GM12878 (cell line): Measurements from ENCODE around the gene ABHD11. TPM values are rescaled to one million over a fixed set of nuclear protein-coding genes. Genes with fewer than 3 reads are reported as not detected.
A peak's percentile ranks its signal among the peaks of the same experiment; 100 is the strongest.

Source experiments
- ATAC-seq: fragments of 200-7000 bp; cut with Tn5 transposase; 3 replicates; pipeline ENCODE4 v1.9.1; 2020; ENCODE audit warnings: mild to moderate bottlenecking, moderate library complexity
- BruUV-seq: library from RNA; stranded (reverse); fragments of 400-500 nt; replicated peaks from 2 replicates; lab custom pipeline; 2021; lab: Mats Ljungman, UMichigan
- CTCF ChIA-PET: fragments of 300-600 bp; sonication (Branson Sonifier 250); formaldehyde crosslinking; extraction: SDS; loops from one replicate; lab custom pipeline; 2021; ENCODE audit warnings: inconsistent platforms; lab: Yijun Ruan, JAX
- POLR2A ChIA-PET: fragments of 350-600 bp; formaldehyde crosslinking; extraction: SDS; loops from one replicate; lab custom pipeline; 2021; ENCODE audit warnings: inconsistent platforms; lab: Charles Lee
- RAD21 ChIA-PET: fragments of 300-600 bp; sonication (Branson Sonifier 250); formaldehyde crosslinking; loops from one replicate; lab custom pipeline; 2023; ENCODE audit warnings: antibody characterized with exemption; ENCODE audit not compliant: unreplicated experiment; lab: Charles Lee
- SMC1A ChIA-PET: fragments of 300-600 bp; sonication (Branson Sonifier 250); formaldehyde crosslinking; loops from one replicate; lab custom pipeline; 2023; ENCODE audit not compliant: unreplicated experiment, uncharacterized antibody; lab: Charles Lee
- DNase-seq: peaks from one replicate; pipeline ENCODE4 v3.0.0-alpha.2; 2011; ENCODE audit warnings: low read depth, low spot score
- FAIRE-seq: peaks from 3 replicates; lab custom pipeline; 2011; peaks lifted over from hg19 to GRCh38; lab: Jason Lieb, UNC
- H2AFZ ChIP-seq: 2 replicates; pipeline ENCODE4 v1.6.0; 2011; ENCODE audit warnings: low read depth, low read length, control low read depth; ENCODE audit not compliant: control insufficient read depth
- H3K27ac ChIP-seq: 2 replicates; pipeline ENCODE4 v1.5.1; 2011; ENCODE audit warnings: control low read depth; ENCODE audit not compliant: control insufficient read depth, insufficient read depth
- H3K27me3 ChIP-seq, 2 experiments: replicated peaks in 1 of 2; 2 replicates each; pipeline versions ENCODE4 v1.6.0 to v1.6.1; 2011; ENCODE audit warnings: low read length in 1 of 2; ENCODE audit not compliant: control insufficient read depth in 2 of 2, insufficient read depth in 2 of 2
- H3K36me3 ChIP-seq, 2 experiments: 2 replicates each; pipeline ENCODE4 v1.5.1; 2011; ENCODE audit warnings: low read length in 1 of 2; ENCODE audit not compliant: control insufficient read depth in 2 of 2, insufficient read depth in 2 of 2
- H3K4me1 ChIP-seq: 2 replicates; pipeline ENCODE4 v1.6.1; 2011; ENCODE audit warnings: mild to moderate bottlenecking, low read length, moderate library complexity, mixed read lengths; ENCODE audit not compliant: control insufficient read depth, insufficient read depth
- H3K4me2 ChIP-seq: 2 replicates; pipeline ENCODE4 v1.6.0; 2011; ENCODE audit warnings: control low read depth; ENCODE audit not compliant: control insufficient read depth, insufficient read depth
- H3K4me3 ChIP-seq: fragments of 200-600 bp; sonication (generic); 2 replicates; pipeline ENCODE4 v1.5.1; 2016
- H3K79me2 ChIP-seq: 2 replicates; pipeline ENCODE4 v1.6.0; 2011; ENCODE audit warnings: low read length; ENCODE audit not compliant: control insufficient read depth, insufficient read depth
- H3K9ac ChIP-seq: 2 replicates; pipeline ENCODE4 v1.8.0; 2011; ENCODE audit warnings: low read length, control low read depth, mixed read lengths; ENCODE audit not compliant: control insufficient read depth, insufficient read depth
- H3K9me3 ChIP-seq: replicated peaks from 3 replicates; pipeline ENCODE4 v1.5.1; 2011; ENCODE audit warnings: mild to moderate bottlenecking, low read length; ENCODE audit not compliant: control insufficient read depth, insufficient read depth
- H4K20me1 ChIP-seq: 2 replicates; pipeline ENCODE4 v1.6.0; 2011; ENCODE audit not compliant: control insufficient read depth, insufficient read depth
- BCL11A ChIP-seq: IDR thresholded peaks from 2 replicates; pipeline ENCODE4 v1.6.1; 2011; ENCODE audit warnings: low read depth, low read length
- CBX5 ChIP-seq: sonication (generic); IDR thresholded peaks from 2 replicates; pipeline ENCODE4 v1.6.1; 2016; ENCODE audit warnings: low read depth, moderate library complexity, mild to moderate bottlenecking, inconsistent platforms
- EZH2 ChIP-seq: IDR thresholded peaks from 2 replicates; pipeline ENCODE4 v1.6.1; 2012; ENCODE audit warnings: low read depth, mild to moderate bottlenecking, control low read depth, inconsistent platforms, low read length, borderline replicate concordance; ENCODE audit not compliant: control insufficient read depth
- KDM1A ChIP-seq: fragments of 200-600 bp; sonication (generic); IDR thresholded peaks from 2 replicates; pipeline ENCODE4 v1.6.1; 2016; ENCODE audit warnings: borderline replicate concordance
- MTA2 ChIP-seq: fragments of 450-650 bp; IDR thresholded peaks from 2 replicates; pipeline ENCODE4 v1.6.1; 2016; ENCODE audit warnings: low read depth, mild to moderate bottlenecking, moderate library complexity
- NFYA ChIP-seq: IDR thresholded peaks from 2 replicates; pipeline ENCODE4 v1.6.1; 2011; ENCODE audit warnings: low read depth, mild to moderate bottlenecking, low read length, improper control_type of control experiment, borderline replicate concordance
- PKNOX1 ChIP-seq: fragments of 450-650 bp; IDR thresholded peaks from 2 replicates; pipeline ENCODE4 v1.6.1; 2016; ENCODE audit warnings: mild to moderate bottlenecking
- POLR2A ChIP-seq: IDR thresholded peaks from 2 replicates; pipeline ENCODE4 v1.6.1; 2011; ENCODE audit warnings: low read depth, mild to moderate bottlenecking, low read length
- ZNF274 ChIP-seq: IDR thresholded peaks from one replicate; pipeline ENCODE4 v1.8.0; 2011; ENCODE audit not compliant: insufficient read length, insufficient read depth
- ZNF622 ChIP-seq: fragments of 450-650 bp; IDR thresholded peaks from 2 replicates; pipeline ENCODE4 v1.6.1; 2017; ENCODE audit warnings: mild to moderate bottlenecking, inconsistent platforms
- WGBS: methylation state at CpG from one replicate; pipeline ENCODE4 v1.1.6; 2016; ENCODE audit warnings: low lambda C conversion rate; ENCODE audit not compliant: insufficient replicate concordance, insufficient coverage; ENCODE audit errors: missing lambda C conversion rate; 5-methylcytosine and 5-hydroxymethylcytosine counted together
- in situ Hi-C: fragments of 300-500 bp; cut with MboI; formaldehyde crosslinking; loops from 9 replicates; pipeline ENCODE4 v1.14.3; 2018; ENCODE audit warnings: mixed read lengths
- intact Hi-C: fragments of 100-400 bp; cut with micrococcal nuclease; formaldehyde crosslinking; loops from one replicate; pipeline ENCODE4 v1.14.2; 2022; ENCODE audit not compliant: unreplicated experiment
- polyA plus RNA-seq, 11 experiments: library from polyadenylated mRNA; depleted of rRNA in 4 of 11; unstranded in 6 of 11; stranded (reverse) in 5 of 11; fragments of >200 nt; fragmentation: Nextera tagmentation in 4 of 11; fragmentation: Illumina TruSeq in 1 of 11; extraction: Ambion mirVana in 4 of 11; extraction: Trizol in 1 of 11; gene quantifications; 1 replicate in 1 of 11; 2 replicates in 10 of 11; pipeline versions ENCODE4 v1.2.1 to v1.2.3, GENCODE V29; 2011 to 2016; ENCODE audit warnings: inconsistent platforms in 2 of 11, missing spikeins in 2 of 11, low read depth in 1 of 11
- total RNA-seq, 4 experiments: library from RNA; depleted of rRNA in 3 of 4; stranded (reverse); fragments of >200 nt in 3 of 4; fragmentation: Illumina TruSeq in 1 of 4; extraction: Trizol in 1 of 4; gene quantifications; 2 replicates each; pipeline versions ENCODE4 v1.2.1 to v1.2.3, GENCODE V29; 2013 to 2021
- TF ChIP-seq, protein P1 (sequence below): IDR thresholded peaks from 2 replicates; pipeline ENCODE4 v1.6.1; 2011; ENCODE audit warnings: low read depth, mild to moderate bottlenecking, low read length, moderate library complexity, borderline replicate concordance; ENCODE audit errors: extremely low read depth
- TF ChIP-seq, protein P2 (sequence below): fragments of 450-650 bp; IDR thresholded peaks from 2 replicates; pipeline ENCODE4 v1.6.1; 2018; ENCODE audit warnings: borderline replicate concordance, mild to moderate bottlenecking; ENCODE audit not compliant: partially characterized antibody
- TF ChIP-seq, protein P3 (sequence below): fragments of 450-650 bp; IDR thresholded peaks from 2 replicates; pipeline ENCODE4 v1.6.1; 2014; ENCODE audit warnings: mild to moderate bottlenecking

Gene ABHD11
- total and polyA plus RNA-seq, 10 of the 15 experiments (the other 5 are each of a cell fraction or from before 2014, with no cell fraction given) = 2.8 to 24.8 (median 10.1) TPM

GRCh38 chr7:73700581-73701134 is 37.9 kb downstream of the ABHD11 start:
- Histone ChIP-seq H3K27ac (no peak overlapping the region), H3K9ac (no peak overlapping the region), H3K27me3 (no peaks in the 10 kb centered on the region), H3K79me2 (no peaks in the 10 kb centered on the region), H3K4me2 (no peak overlapping the region), H2AFZ (no peak overlapping the region), H3K4me1 (no peaks in the 10 kb centered on the region), H3K9me3 (no peaks in the 10 kb centered on the region), H3K4me3 (no peak overlapping the region), H4K20me1 (no peaks in the 10 kb centered on the region), H3K36me3 (peaks cover 8 to 22% of the 10 kb centered on the region in 2 experiments)
- FAIRE-seq = no peak
- ChIA-PET SMC1A (interaction anchor here (1.2 kb wide), 1 partner anchor 34 kb away, joined by 3 read pairs; no protein-coding TSS in a partner anchor), CTCF (interaction anchor here (0.7 to 2.0 kb wide), 4 partner anchors 9 to 34 kb away, joined by 3 to 7 read pairs (median 4); no protein-coding TSS in a partner anchor), POLR2A (no interaction called here), RAD21 (interaction anchor here (0.8 kb wide), 1 partner anchor 94 kb away, joined by 3 read pairs; no protein-coding TSS in a partner anchor)
- ATAC-seq = no peak
- intact Hi-C loops = no loop called here
- in situ Hi-C loops = no loop called here
- DNase-seq = no peak
- no TSS peak for BruUV-seq
- 80% methylated on average over 13 of the region's 15 CpGs for WGBS
- TF ChIP-seq BCL11A (no peak), KDM1A (no peak), PKNOX1 (no peak), MTA2 (no peak), CBX5 (no peak), ZNF274 (no peak), POLR2A (peak; percentile 14; the same call in 1 of the 2 replicates)

GRCh38 chr7:73700069-73700423 is 38.6 kb downstream of the ABHD11 start:
- H3K4me3 ChIP-seq = no peak overlapping the region
- H3K27me3 ChIP-seq = no peaks in the 10 kb centered on the region
- FAIRE-seq (no peak), ATAC-seq (no peak), DNase-seq (no peak)
- no peaks in the 10 kb centered on the region for H4K20me1 ChIP-seq
- no TSS peak for BruUV-seq
- POLR2A ChIA-PET = no interaction called here
- H3K9ac ChIP-seq = no peak overlapping the region
- H3K36me3 ChIP-seq = peaks cover 8 to 23% of the 10 kb centered on the region in 2 experiments
- H3K9me3 ChIP-seq = no peaks in the 10 kb centered on the region
- SMC1A ChIA-PET = no interaction called here
- no peak overlapping the region for H2AFZ ChIP-seq
- H3K27ac ChIP-seq = no peak overlapping the region
- WGBS = 61% methylated on average over 7 of the region's 14 CpGs
- CTCF ChIA-PET = interaction anchor here (0.9 to 2.0 kb wide), 2 partner anchors 17 to 35 kb away, joined by 3 to 7 read pairs; no protein-coding TSS in a partner anchor
- H3K4me1 ChIP-seq = no peaks in the 10 kb centered on the region
- H3K79me2 ChIP-seq = no peaks in the 10 kb centered on the region
- RAD21 ChIA-PET = no interaction called here
- intact Hi-C loops (no loop called here), in situ Hi-C loops (no loop called here)
- H3K4me2 ChIP-seq = no peak overlapping the region
- TF ChIP-seq NFYA (no peak), ZNF622 (no peak), EZH2 (no peak)
- TF ChIP-seq, protein P1, sequence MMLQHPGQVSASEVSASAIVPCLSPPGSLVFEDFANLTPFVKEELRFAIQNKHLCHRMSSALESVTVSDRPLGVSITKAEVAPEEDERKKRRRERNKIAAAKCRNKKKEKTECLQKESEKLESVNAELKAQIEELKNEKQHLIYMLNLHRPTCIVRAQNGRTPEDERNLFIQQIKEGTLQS = no peak
- TF ChIP-seq, protein P2, sequence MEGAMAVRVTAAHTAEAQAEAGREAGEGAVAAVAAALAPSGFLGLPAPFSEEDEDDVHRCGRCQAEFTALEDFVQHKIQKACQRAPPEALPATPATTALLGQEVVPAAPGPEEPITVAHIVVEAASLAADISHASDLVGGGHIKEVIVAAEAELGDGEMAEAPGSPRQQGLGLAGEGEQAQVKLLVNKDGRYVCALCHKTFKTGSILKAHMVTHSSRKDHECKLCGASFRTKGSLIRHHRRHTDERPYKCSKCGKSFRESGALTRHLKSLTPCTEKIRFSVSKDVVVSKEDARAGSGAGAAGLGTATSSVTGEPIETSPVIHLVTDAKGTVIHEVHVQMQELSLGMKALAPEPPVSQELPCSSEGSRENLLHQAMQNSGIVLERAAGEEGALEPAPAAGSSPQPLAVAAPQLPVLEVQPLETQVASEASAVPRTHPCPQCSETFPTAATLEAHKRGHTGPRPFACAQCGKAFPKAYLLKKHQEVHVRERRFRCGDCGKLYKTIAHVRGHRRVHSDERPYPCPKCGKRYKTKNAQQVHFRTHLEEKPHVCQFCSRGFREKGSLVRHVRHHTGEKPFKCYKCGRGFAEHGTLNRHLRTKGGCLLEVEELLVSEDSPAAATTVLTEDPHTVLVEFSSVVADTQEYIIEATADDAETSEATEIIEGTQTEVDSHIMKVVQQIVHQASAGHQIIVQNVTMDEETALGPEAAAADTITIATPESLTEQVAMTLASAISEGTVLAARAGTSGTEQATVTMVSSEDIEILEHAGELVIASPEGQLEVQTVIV = no peak
- TF ChIP-seq, protein P3, sequence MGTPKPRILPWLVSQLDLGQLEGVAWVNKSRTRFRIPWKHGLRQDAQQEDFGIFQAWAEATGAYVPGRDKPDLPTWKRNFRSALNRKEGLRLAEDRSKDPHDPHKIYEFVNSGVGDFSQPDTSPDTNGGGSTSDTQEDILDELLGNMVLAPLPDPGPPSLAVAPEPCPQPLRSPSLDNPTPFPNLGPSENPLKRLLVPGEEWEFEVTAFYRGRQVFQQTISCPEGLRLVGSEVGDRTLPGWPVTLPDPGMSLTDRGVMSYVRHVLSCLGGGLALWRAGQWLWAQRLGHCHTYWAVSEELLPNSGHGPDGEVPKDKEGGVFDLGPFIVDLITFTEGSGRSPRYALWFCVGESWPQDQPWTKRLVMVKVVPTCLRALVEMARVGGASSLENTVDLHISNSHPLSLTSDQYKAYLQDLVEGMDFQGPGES = no peak
